Sigmoid colon (tissue), 3 donors: ENCODE data around the gene ZNF200.

Experiments
- POLR2A ChIP-seq, 2 donors: fragments of 450-650 bp; IDR thresholded peaks; one replicate each; pipeline ENCODE4 v1.6.1; 2016; ENCODE audit warnings: antibody characterized with exemption in 2 of 2, mild to moderate bottlenecking in 2 of 2, moderate library complexity in 2 of 2
- TF ChIP-seq, protein P1 (sequence below), 4 experiments: fragments of 450-650 bp in 3 of 4; fragments of 200-600 bp in 1 of 4; IDR thresholded peaks; one replicate each; pipeline ENCODE4 v1.5.1; 2016 to 2019; ENCODE audit warnings: antibody characterized with exemption in 4 of 4, mild to moderate bottlenecking in 3 of 4, moderate library complexity in 2 of 4

DNA sequence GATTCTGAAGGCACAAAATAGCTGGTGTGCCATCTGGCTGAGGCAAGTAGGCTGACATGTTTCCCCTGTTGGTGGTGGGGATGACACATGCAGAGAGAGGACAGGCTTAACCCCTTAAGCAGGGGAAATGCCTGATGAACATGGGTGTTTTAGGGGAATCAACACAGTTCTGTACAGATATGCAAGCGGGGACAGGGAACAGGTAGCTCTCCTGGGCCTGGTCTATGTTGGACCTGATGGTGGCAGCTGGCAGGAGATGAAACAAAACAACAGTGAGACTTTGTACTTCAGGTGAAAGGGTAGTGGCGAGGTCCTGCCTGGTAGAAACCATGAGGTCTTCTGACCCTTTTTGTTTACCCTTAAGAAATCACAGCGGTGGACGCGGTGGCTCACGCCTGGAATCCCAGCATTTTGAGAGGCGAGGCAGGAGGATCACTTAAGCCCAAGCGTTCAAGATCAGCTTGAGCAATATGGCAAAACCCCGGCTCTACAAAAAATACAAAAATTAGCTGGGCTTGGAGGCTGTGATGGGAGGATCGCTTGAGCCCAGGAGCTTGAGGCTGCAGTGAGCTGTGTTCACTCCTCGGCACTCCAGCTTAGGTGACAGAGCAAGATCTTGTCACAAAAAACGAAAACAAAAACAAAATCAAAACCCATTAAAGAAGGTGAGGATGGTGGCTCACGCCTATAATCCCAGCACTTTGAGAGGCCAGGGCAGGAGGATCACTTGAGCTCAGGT lies 36.5 kb downstream of the ZNF200 start:
- TF ChIP-seq, protein P1, sequence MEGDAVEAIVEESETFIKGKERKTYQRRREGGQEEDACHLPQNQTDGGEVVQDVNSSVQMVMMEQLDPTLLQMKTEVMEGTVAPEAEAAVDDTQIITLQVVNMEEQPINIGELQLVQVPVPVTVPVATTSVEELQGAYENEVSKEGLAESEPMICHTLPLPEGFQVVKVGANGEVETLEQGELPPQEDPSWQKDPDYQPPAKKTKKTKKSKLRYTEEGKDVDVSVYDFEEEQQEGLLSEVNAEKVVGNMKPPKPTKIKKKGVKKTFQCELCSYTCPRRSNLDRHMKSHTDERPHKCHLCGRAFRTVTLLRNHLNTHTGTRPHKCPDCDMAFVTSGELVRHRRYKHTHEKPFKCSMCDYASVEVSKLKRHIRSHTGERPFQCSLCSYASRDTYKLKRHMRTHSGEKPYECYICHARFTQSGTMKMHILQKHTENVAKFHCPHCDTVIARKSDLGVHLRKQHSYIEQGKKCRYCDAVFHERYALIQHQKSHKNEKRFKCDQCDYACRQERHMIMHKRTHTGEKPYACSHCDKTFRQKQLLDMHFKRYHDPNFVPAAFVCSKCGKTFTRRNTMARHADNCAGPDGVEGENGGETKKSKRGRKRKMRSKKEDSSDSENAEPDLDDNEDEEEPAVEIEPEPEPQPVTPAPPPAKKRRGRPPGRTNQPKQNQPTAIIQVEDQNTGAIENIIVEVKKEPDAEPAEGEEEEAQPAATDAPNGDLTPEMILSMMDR (IDR thresholded peaks at IDR 0.05) = no peak
- no peak for TF ChIP-seq POLR2A (IDR thresholded peaks at IDR 0.05)
